Activated CD8-positive, alpha-beta memory T cell treated with anti-CD3 and anti-CD28 coated beads for 36 hours (primary cell): Measurements from ENCODE around the gene GNMT. TPM values are rescaled to one million over a fixed set of nuclear protein-coding genes. Genes with fewer than 3 reads are reported as not detected.

Source experiments
- CTCF ChIA-PET: fragments of 350-600 bp; sonication (Branson Sonifier 250); formaldehyde crosslinking; loops from one replicate; lab custom pipeline; 2021; ENCODE audit warnings: antibody characterized with exemption; lab: Charles Lee
- POLR2A ChIA-PET: fragments of 350-600 bp; sonication (Branson Sonifier 250); formaldehyde crosslinking; loops from one replicate; lab custom pipeline; 2021; ENCODE audit warnings: antibody characterized with exemption; lab: Charles Lee
- total RNA-seq, 2 experiments: library from RNA; stranded (reverse); gene quantifications; one replicate each; pipeline ENCODE4 v1.2.3, GENCODE V29; 2021

The GNMT gene
- under 1 TPM; 0.23 to 0.59 TPM for total RNA-seq

GRCh38 chr6:42960243-42961019 is at the start of gene GNMT:
Gene GNMT (plus strand): TSS chr6:42960754. CDS start chr6:42960768, 14 bp downstream.
- ChIA-PET CTCF (interaction anchor here (0.9 to 1.2 kb wide), 2 partner anchors 15 to 34 kb away, joined by 3 read pairs; no protein-coding TSS in a partner anchor), POLR2A (interaction anchor here (0.5 kb wide), 1 partner anchor 254 kb away, joined by 5 read pairs; no protein-coding TSS in a partner anchor)

- POLR2A ChIA-PET, result no interaction called here
- CTCF ChIA-PET, result interaction anchor here (0.7 to 0.9 kb wide), 3 partner anchors 40 to 470 kb away, joined by 3 to 4 read pairs (median 3); no protein-coding TSS in a partner anchor
These were observed 49.2 kb upstream of the GNMT start for GRCh38 chr6:42911171-42912021.

DNA sequence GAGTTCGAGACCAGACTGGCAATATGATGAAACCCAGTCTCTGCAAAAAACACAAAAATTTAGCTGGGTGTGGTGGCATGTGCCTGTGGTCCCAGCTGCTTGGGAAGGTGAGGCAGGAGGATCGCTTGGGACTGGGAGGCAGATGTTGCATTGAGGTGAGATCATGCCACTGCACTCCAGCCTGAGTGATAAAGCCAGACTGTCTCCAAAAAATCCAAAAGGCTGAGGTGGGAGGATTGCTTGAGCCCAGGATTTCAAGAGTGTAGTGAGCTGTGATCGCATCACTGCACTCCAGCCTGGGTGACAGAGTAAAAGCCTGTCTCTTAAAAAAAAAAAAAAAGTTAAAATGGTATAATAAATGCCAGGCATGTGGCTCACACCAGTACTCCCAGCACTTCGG is 46.0 kb upstream of the GNMT start:
- ChIA-PET CTCF (interaction anchor here (1.0 to 1.4 kb wide), 2 partner anchors 9 to 70 kb away, joined by 3 read pairs; partner anchors contain the start of gene PPP2R5D), POLR2A (interaction anchor here (0.7 kb wide), 1 partner anchor 31 kb away, joined by 3 read pairs; no protein-coding TSS in a partner anchor)

DNA sequence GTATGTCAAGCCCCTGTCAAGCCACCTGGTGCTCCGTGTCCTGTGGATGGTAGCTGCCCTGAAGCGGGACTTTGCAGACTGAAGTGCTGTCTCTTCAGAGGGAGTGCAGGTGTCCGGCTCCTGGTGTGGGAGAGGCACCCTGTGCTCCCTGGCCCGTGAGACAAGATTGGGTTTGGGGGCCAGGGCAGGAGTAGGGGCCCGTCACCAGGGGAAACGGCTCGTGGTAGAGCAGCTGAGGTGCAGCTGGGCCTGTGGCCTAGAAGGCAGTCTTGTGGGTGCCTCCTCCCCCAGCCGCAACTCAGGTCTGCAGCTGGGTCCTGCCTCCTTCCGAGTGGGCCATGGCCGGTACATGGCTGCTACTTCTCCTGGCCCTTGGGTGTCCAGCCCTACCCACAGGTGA is 44.8 kb upstream of the GNMT start, which contains the start of gene PTCRA:
TSS of gene PTCRA (plus strand) at position 322 of the 400 bp plus-strand sequence. CDS start at position 339, 17 bp downstream.
- ChIA-PET POLR2A (interaction anchor here (0.6 kb wide), 1 partner anchor 228 kb away, joined by 3 read pairs; no protein-coding TSS in a partner anchor), CTCF (interaction anchor here (0.5 to 0.8 kb wide), 2 partner anchors 14 to 225 kb away, joined by 3 read pairs; no protein-coding TSS in a partner anchor)

DNA sequence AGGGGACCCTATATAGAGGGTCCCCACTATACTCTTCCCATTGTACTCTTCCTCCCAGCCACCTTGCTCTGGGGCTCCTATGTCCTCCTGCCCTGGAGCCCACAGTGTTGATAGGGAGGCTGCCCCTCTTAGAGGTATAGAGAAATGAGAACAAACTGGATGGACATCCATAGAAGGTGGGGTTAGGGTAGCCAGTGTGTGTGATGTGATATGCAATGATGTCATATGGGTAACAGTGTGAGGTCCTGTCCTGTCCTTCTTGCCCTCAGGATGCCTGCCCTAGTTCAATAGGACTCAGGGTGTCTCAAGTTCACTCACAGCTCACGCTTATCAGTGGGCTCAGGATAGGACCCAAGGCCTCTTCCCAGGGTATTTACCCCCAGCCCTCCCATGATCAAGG is 44.3 kb upstream of the GNMT start:
- CTCF ChIA-PET, result interaction anchor here (0.5 to 1.0 kb wide), 3 partner anchors 15 to 227 kb away, joined by 3 read pairs; no protein-coding TSS in a partner anchor
- POLR2A ChIA-PET, result interaction anchor here (0.6 kb wide), 1 partner anchor 229 kb away, joined by 3 read pairs; no protein-coding TSS in a partner anchor

DNA sequence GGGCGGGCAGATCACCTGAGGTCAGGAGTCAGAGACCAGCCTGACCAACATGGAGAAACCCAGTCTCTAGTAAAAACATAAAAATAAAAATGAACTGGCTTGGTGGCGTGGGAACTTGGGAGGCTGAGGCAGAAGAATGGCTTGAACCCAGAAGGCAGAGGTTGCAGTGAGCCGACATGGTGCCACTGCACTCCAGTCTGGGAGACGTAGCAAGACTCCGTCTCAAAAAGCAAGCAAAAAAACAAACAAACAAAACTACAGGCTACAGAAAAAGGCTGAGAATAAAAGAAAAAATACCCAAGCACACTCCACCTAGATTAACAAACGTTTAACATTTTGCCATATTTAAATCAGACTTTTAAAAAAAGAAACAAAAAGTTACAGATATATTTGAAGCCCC is 38.8 kb upstream of the GNMT start:
- ChIA-PET CTCF (no interaction called here), POLR2A (no interaction called here)

DNA sequence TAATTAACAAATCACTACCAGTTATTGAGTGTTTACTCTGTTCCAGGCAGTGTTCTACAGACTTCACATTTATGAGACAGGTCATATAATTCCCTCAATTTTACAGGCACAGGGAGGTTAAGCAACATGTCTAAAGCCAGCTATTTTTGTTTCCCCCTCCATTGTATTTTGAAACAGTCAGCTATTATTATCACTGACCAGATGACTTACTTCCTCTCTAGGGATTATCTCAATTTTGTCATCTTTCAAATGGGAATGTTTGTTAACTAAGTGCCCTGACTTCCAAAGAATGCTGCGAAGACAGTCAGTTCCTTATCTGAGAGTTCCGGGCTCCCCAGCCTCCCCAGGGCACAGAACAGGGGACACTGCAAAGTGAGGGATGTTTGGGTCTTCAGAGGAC is 36.9 kb upstream of the GNMT start:
- CTCF ChIA-PET, result no interaction called here
- POLR2A ChIA-PET, result no interaction called here

GRCh38 chr6:42925248-42925857 is 35.2 kb upstream of the GNMT start:
- ChIA-PET CTCF (no interaction called here), POLR2A (no interaction called here)

- ChIA-PET POLR2A (interaction anchor here (0.5 to 1.8 kb wide), 18 partner anchors 12 to 273 kb away, joined by 3 to 14 read pairs (median 5); partner anchors contain the start of genes CUL7, KLHDC3, MEA1 and PEX6), CTCF (interaction anchor here (0.7 to 2.4 kb wide), 4 partner anchors 11 to 214 kb away, joined by 3 to 6 read pairs (median 5); no protein-coding TSS in a partner anchor)
These were observed 31.4 kb upstream of the GNMT start, which contains the start of gene CNPY3 for GRCh38 chr6:42928986-42929820. Gene CNPY3 (plus strand): TSS chr6:42929480. CDS start chr6:42929571, 91 bp downstream.

GRCh38 chr6:42929821-42930360 is 30.7 kb upstream of the GNMT start:
- ChIA-PET POLR2A (interaction anchor here (0.5 to 1.8 kb wide), 16 partner anchors 11 to 387 kb away, joined by 3 to 14 read pairs (median 4); partner anchors contain the start of genes CUL7, KLHDC3, MEA1 and PEX6), CTCF (interaction anchor here (0.7 to 2.4 kb wide), 3 partner anchors 29 to 214 kb away, joined by 3 to 6 read pairs (median 5); no protein-coding TSS in a partner anchor)

GRCh38 chr6:42932412-42932811 is 28.1 kb upstream of the GNMT start:
- POLR2A ChIA-PET, result interaction anchor here (0.5 kb wide), 1 partner anchor 250 kb away, joined by 3 read pairs; the partner anchor contains the start of gene CUL9

DNA sequence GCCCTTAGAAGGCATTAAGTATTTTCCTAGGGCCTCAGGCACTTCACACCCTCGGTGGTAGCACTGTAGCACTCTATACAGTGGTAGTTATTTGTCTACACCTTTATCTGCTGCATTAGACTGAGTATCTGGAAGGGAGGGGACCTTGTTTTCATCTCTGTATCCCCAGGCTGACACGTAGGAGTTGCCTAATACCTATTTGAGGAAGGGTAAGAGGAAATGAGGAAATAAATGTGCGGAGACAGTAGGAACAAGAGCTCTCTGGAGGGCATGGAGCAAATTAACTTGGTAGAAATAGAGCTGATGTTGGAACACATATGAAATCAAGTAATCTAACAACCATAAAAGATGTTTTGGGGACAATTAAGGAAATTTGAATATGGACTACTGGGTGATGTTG is 27.3 kb upstream of the GNMT start:
- CTCF ChIA-PET, result no interaction called here
- POLR2A ChIA-PET, result no interaction called here

More at GRCh38 chr6:42932412-42932811, 28.1 kb upstream of the GNMT start:
- CTCF ChIA-PET, result no interaction called here

DNA sequence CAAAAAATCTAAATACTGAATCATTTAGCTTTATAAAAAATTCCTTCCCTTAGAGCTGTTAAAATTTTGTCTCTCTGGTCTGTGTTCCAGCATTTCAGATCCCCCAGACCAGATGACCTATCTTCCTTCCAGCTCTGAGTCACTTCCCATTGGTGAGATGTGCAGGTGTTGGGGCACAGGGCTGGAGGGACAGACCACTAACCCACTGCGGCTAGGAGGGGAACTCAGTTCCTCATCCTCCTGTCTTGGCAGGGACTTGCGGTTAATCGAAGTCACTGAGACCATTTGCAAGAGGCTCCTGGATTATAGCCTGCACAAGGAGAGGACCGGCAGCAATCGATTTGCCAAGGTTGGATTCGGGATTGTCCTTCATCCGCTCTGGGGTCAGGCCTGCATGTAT is 25.2 kb upstream of the GNMT start:
- ChIA-PET POLR2A (interaction anchor here (1.3 kb wide), 1 partner anchor 10 kb away, joined by 3 read pairs; no protein-coding TSS in a partner anchor), CTCF (no interaction called here)

DNA sequence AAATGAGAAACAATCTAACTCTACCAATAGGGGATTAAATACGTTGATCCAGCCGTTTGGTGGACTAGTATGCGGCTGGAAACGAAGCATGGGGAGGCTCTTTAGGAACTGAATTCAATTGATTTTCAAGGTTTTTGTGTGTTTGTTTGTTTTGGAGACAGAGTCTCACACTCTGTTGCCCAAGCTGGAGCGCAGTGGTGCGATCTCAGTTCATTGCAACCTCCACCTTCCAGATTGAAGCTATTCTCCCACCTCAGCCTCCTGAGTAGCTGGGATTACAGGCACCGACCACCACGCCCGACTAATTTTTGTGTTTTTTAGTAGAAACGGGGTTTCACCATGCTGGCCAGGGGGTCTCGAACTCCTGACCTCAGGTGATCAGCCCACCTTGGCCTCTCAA is 24.2 kb upstream of the GNMT start:
- CTCF ChIA-PET, result no interaction called here
- POLR2A ChIA-PET, result no interaction called here

GRCh38 chr6:42937548-42938427 is 22.8 kb upstream of the GNMT start:
- ChIA-PET POLR2A (interaction anchor here (0.5 to 1.3 kb wide), 3 partner anchors 14 to 150 kb away, joined by 3 to 4 read pairs (median 4); partner anchors contain the start of gene PPP2R5D), CTCF (no interaction called here)

- ChIA-PET POLR2A (no interaction called here), CTCF (no interaction called here)
These were observed 22.1 kb upstream of the GNMT start for GRCh38 chr6:42938428-42938796.
